HCT116 (cell line): Measurements from ENCODE around the gene UBE2E3.

Experiments
- CTCF ChIP-seq, 3 experiments: fragments of 200-600 bp in 1 of 3; sonication (generic) in 1 of 3; IDR thresholded peaks in 2 of 3; conservative IDR thresholded peaks in 1 of 3; 2 replicates each; pipeline ENCODE4 v1.5.1; 2012 to 2017; ENCODE audit warnings: low read depth in 2 of 3, low read length in 2 of 3, antibody characterized with exemption in 1 of 3, borderline replicate concordance in 1 of 3, control low read depth in 1 of 3, mild to moderate bottlenecking in 1 of 3, mixed read lengths in 1 of 3, mixed run types in 1 of 3, moderate library complexity in 1 of 3; ENCODE audit not compliant: insufficient read depth in 1 of 3
- EGR1 ChIP-seq: IDR thresholded peaks from 2 replicates; pipeline ENCODE4 v1.6.1; 2012; ENCODE audit warnings: low read depth
- EZH2 ChIP-seq: fragments of 200-600 bp; sonication (generic); IDR thresholded peaks from 2 replicates; pipeline ENCODE4 v1.6.1; 2017; ENCODE audit warnings: antibody characterized with exemption, mixed run types
- POLR2A ChIP-seq: IDR thresholded peaks from 2 replicates; pipeline ENCODE4 v1.7.0; 2011; ENCODE audit warnings: borderline replicate concordance; ENCODE audit not compliant: insufficient read depth, insufficient read length; ENCODE audit errors: extremely low read depth
- POLR2AphosphoS5 ChIP-seq: IDR thresholded peaks from 2 replicates; pipeline ENCODE4 v1.6.1; 2011; ENCODE audit warnings: mild to moderate bottlenecking, low read depth, low read length, moderate library complexity
- SP1 ChIP-seq: IDR thresholded peaks from 2 replicates; pipeline ENCODE4 v1.6.1; 2012; ENCODE audit warnings: low read depth
- TCF7L2 ChIP-seq: IDR thresholded peaks from 2 replicates; pipeline ENCODE4 v1.7.0; 2011; ENCODE audit warnings: borderline replicate concordance, inconsistent platforms; ENCODE audit not compliant: insufficient read depth, insufficient read length; ENCODE audit errors: extremely low read depth
- TF ChIP-seq, protein P1 (sequence below): IDR thresholded peaks from 2 replicates; pipeline ENCODE4 v1.6.1; 2012; ENCODE audit warnings: low read depth

- TF ChIP-seq POLR2A, result no peak
- no peak for TF ChIP-seq CTCF (IDR thresholded peaks at IDR 0.05 in 2 of 3, conservative IDR thresholded peaks at IDR 0.05 in 1 of 3; ENCODE audit: borderline replicate concordance in 1 of 3, insufficient read depth in 1 of 3, low read depth in 2 of 3, low read length in 2 of 3)
- TF ChIP-seq EGR1, result no peak
- TF ChIP-seq, protein P1, sequence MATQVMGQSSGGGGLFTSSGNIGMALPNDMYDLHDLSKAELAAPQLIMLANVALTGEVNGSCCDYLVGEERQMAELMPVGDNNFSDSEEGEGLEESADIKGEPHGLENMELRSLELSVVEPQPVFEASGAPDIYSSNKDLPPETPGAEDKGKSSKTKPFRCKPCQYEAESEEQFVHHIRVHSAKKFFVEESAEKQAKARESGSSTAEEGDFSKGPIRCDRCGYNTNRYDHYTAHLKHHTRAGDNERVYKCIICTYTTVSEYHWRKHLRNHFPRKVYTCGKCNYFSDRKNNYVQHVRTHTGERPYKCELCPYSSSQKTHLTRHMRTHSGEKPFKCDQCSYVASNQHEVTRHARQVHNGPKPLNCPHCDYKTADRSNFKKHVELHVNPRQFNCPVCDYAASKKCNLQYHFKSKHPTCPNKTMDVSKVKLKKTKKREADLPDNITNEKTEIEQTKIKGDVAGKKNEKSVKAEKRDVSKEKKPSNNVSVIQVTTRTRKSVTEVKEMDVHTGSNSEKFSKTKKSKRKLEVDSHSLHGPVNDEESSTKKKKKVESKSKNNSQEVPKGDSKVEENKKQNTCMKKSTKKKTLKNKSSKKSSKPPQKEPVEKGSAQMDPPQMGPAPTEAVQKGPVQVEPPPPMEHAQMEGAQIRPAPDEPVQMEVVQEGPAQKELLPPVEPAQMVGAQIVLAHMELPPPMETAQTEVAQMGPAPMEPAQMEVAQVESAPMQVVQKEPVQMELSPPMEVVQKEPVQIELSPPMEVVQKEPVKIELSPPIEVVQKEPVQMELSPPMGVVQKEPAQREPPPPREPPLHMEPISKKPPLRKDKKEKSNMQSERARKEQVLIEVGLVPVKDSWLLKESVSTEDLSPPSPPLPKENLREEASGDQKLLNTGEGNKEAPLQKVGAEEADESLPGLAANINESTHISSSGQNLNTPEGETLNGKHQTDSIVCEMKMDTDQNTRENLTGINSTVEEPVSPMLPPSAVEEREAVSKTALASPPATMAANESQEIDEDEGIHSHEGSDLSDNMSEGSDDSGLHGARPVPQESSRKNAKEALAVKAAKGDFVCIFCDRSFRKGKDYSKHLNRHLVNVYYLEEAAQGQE, result no peak
- TF ChIP-seq SP1, result no peak
- TF ChIP-seq EZH2, result no peak
- TF ChIP-seq POLR2AphosphoS5, result no peak
- no peak for TF ChIP-seq TCF7L2
Observed at GRCh38 chr2:181112916-181113315, 132.5 kb downstream of the UBE2E3 start.
